Caco-2 (cell line): ENCODE results near the gene TMEM187. TPM values are rescaled to one million over a fixed set of nuclear protein-coding genes. Genes with fewer than 3 reads are reported as not detected.

Experiments
- BruUV-seq: library from RNA; stranded (reverse); fragments of 400-500 nt; replicated peaks from 2 replicates; lab custom pipeline; 2021; lab: Mats Ljungman, UMichigan
- CTCF ChIA-PET: fragments of 300-600 bp; sonication (Branson Sonifier 250); formaldehyde crosslinking; loops from one replicate; lab custom pipeline; 2022; ENCODE audit warnings: antibody characterized with exemption; lab: Charles Lee
- POLR2A ChIA-PET: fragments of 300-600 bp; sonication (Branson Sonifier 250); formaldehyde crosslinking; loops from one replicate; lab custom pipeline; 2022; ENCODE audit warnings: antibody characterized with exemption; lab: Charles Lee
- DNase-seq, 2 experiments: peaks; one replicate each; pipeline versions ENCODE4 v3.0.0 to v3.0.0-alpha.2; 2020 to 2022
- H3K27me3 ChIP-seq: replicated peaks from 2 replicates; pipeline ENCODE4 v1.6.0; 2011; ENCODE audit warnings: low read length; ENCODE audit not compliant: control insufficient read depth, insufficient read depth
- H3K36me3 ChIP-seq: 2 replicates; pipeline ENCODE4 v1.5.1; 2011; ENCODE audit warnings: low read length; ENCODE audit not compliant: control insufficient read depth, insufficient read depth
- H3K4me1 ChIP-seq: fragments of 250-450 bp; sonication (Bioruptor Pico); 2 replicates; pipeline ENCODE4 v1.5.1; 2020; ENCODE audit warnings: mild to moderate bottlenecking
- H3K4me3 ChIP-seq: 2 replicates; pipeline ENCODE4 v1.5.1; 2011; ENCODE audit warnings: low read depth, mild to moderate bottlenecking, control low read depth, low read length
- H3K9me3 ChIP-seq: fragments of 250-450 bp; sonication (Bioruptor Pico); 2 replicates; pipeline ENCODE4 v1.5.1; 2020; ENCODE audit warnings: mild to moderate bottlenecking, moderate library complexity
- H3K27ac Mint-ChIP-seq: one replicate; pipeline ENCODE4 v1.8.0; 2022; ENCODE audit warnings: mixed read lengths; ENCODE audit not compliant: unreplicated experiment
- H3K27me3 Mint-ChIP-seq: one replicate; pipeline ENCODE4 v1.8.0; 2022; ENCODE audit warnings: mixed read lengths; ENCODE audit not compliant: insufficient read depth, unreplicated experiment
- H3K36me3 Mint-ChIP-seq: one replicate; pipeline ENCODE4 v1.8.0; 2022; ENCODE audit warnings: mild to moderate bottlenecking, mixed read lengths; ENCODE audit not compliant: insufficient read depth, unreplicated experiment
- H3K4me1 Mint-ChIP-seq: one replicate; pipeline ENCODE4 v1.8.0; 2022; ENCODE audit warnings: low read depth, mixed read lengths; ENCODE audit not compliant: unreplicated experiment
- H3K4me3 Mint-ChIP-seq: one replicate; pipeline ENCODE4 v1.8.0; 2022; ENCODE audit warnings: mild to moderate bottlenecking, moderate library complexity, mixed read lengths; ENCODE audit not compliant: unreplicated experiment
- H3K9me3 Mint-ChIP-seq: one replicate; pipeline ENCODE4 v1.8.0; 2022; ENCODE audit warnings: mixed read lengths; ENCODE audit not compliant: unreplicated experiment
- CTCF ChIP-seq, 2 experiments: fragments of 200-600 bp in 1 of 2; IDR thresholded peaks; 1 replicate in 1 of 2; 2 replicates in 1 of 2; pipeline versions ENCODE4 v1.5.1 to v1.8.0; 2011 to 2022; ENCODE audit warnings: antibody characterized with exemption in 1 of 2, control low read depth in 1 of 2, inconsistent platforms in 1 of 2, low read depth in 1 of 2, low read length in 1 of 2, mild to moderate bottlenecking in 1 of 2, moderate library complexity in 1 of 2; ENCODE audit not compliant: insufficient read depth in 1 of 2, severe bottlenecking in 1 of 2, unreplicated experiment in 1 of 2
- intact Hi-C: fragments of 100-400 bp; cut with micrococcal nuclease; formaldehyde crosslinking; loops from one replicate; pipeline ENCODE4 v1.10.0; 2022; ENCODE audit not compliant: unreplicated experiment
- total RNA-seq: library from RNA; stranded (reverse); gene quantifications from 2 replicates; pipeline ENCODE4 v1.2.3, GENCODE V29; 2022

The TMEM187 gene
- total RNA-seq, 1 experiment from 2014 or later = 4.9 TPM

GRCh38 chrX:153991013-153991580 is 18.5 kb downstream of the TMEM187 start:
- no TSS peak for BruUV-seq
- no peak overlapping the region for H3K4me3 ChIP-seq
- no peaks in the 10 kb centered on the region for H3K27me3 ChIP-seq
- no peaks in the 10 kb centered on the region for H3K9me3 ChIP-seq
- no peaks in the 10 kb centered on the region for H3K36me3 ChIP-seq
- Mint-ChIP-seq H3K4me3 (no peak overlapping the region), H3K27me3 (no peaks in the 10 kb centered on the region), H3K9me3 (no peaks in the 10 kb centered on the region), H3K27ac (no peak overlapping the region), H3K36me3 (no peaks in the 10 kb centered on the region), H3K4me1 (no peaks in the 10 kb centered on the region)
- intact Hi-C loops = no loop called here
- ChIA-PET CTCF (no interaction called here), POLR2A (no interaction called here)
- no peak for TF ChIP-seq CTCF (IDR thresholded peaks at IDR 0.05; ENCODE audit: insufficient read depth in 1 of 2, low read depth in 1 of 2, low read length in 1 of 2, severe bottlenecking in 1 of 2, unreplicated experiment in 1 of 2)
- no peak for DNase-seq
- H3K4me1 ChIP-seq = no peaks in the 10 kb centered on the region

GRCh38 chrX:153992180-153992579 is 19.6 kb downstream of the TMEM187 start:
- Mint-ChIP-seq H3K27ac (no peak overlapping the region), H3K4me1 (no peaks in the 10 kb centered on the region), H3K4me3 (no peak overlapping the region), H3K9me3 (no peaks in the 10 kb centered on the region), H3K27me3 (no peaks in the 10 kb centered on the region), H3K36me3 (no peaks in the 10 kb centered on the region)
- TF ChIP-seq CTCF (IDR thresholded peaks at IDR 0.05; ENCODE audit: insufficient read depth in 1 of 2, low read depth in 1 of 2, low read length in 1 of 2, severe bottlenecking in 1 of 2, unreplicated experiment in 1 of 2) = no peak
- ChIA-PET CTCF (no interaction called here), POLR2A (no interaction called here)
- Histone ChIP-seq H3K9me3 (no peaks in the 10 kb centered on the region), H3K36me3 (no peaks in the 10 kb centered on the region), H3K4me1 (no peaks in the 10 kb centered on the region), H3K27me3 (no peaks in the 10 kb centered on the region), H3K4me3 (no peak overlapping the region)
- intact Hi-C loops = no loop called here
- BruUV-seq = no TSS peak
- no peak for DNase-seq

- no peaks in the 10 kb centered on the region for H3K36me3 ChIP-seq
- no peaks in the 10 kb centered on the region for H3K9me3 ChIP-seq
- no peak overlapping the region for H3K4me3 ChIP-seq
- Mint-ChIP-seq H3K9me3 (no peaks in the 10 kb centered on the region), H3K27ac (no peak overlapping the region), H3K4me1 (no peaks in the 10 kb centered on the region), H3K4me3 (no peak overlapping the region), H3K27me3 (no peaks in the 10 kb centered on the region), H3K36me3 (no peaks in the 10 kb centered on the region)
- no peak for TF ChIP-seq CTCF (IDR thresholded peaks at IDR 0.05; ENCODE audit: insufficient read depth in 1 of 2, low read depth in 1 of 2, low read length in 1 of 2, severe bottlenecking in 1 of 2, unreplicated experiment in 1 of 2)
- no TSS peak for BruUV-seq
- DNase-seq = no peak
- intact Hi-C loops = no loop called here
- CTCF ChIA-PET = no interaction called here
- no peaks in the 10 kb centered on the region for H3K4me1 ChIP-seq
- POLR2A ChIA-PET = no interaction called here
- H3K27me3 ChIP-seq = no peaks in the 10 kb centered on the region
Measured at GRCh38 chrX:153993079-153993478, 20.5 kb downstream of the TMEM187 start.
